ENCODE data around the gene NKD2. TPM values are rescaled to one million over a fixed set of nuclear protein-coding genes. Genes with fewer than 3 reads are reported as not detected.
A peak's percentile ranks its signal among the peaks of the same experiment; 100 is the strongest.

Gene NKD2
- total and polyA plus RNA-seq, 2 of the 4 experiments (the other 2 are of a cell fraction) = not detected

DNA sequence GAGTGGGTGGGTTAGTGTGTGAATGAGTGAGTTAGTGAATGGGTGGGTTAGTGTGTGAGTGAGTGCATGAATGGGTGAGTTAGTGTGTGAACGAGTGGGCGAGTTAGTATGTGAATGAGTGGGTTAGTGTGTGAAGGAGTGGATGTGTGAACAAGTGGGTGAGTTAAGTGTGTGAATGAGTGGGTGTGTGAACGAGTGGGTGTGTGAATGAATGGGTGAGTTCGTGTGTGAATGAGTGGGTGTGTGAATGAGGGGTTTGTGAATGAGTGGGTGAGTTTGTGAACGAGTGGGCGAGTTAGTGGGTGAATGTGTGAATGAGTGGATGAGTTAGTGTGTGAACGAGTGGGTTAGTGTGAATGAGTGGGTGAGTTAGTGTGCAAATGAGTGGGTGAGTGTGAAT, 34.0 kb downstream of the NKD2 start:
- in situ Hi-C loops (cut with MboI; ENCODE audit: low sequenced_read_pairs) = no loop called here
- Histone ChIP-seq H3K4me2 (ENCODE audit: low read depth, low read length) (no peak overlapping the region), H4K20me1 (ENCODE audit: insufficient read depth, low read length) (no peaks in the 10 kb centered on the region), H2BK20ac (ENCODE audit: low read depth, low read length) (no peak overlapping the region), H3K4me1 (ENCODE audit: control insufficient read depth, insufficient read depth, low read length) (no peaks in the 10 kb centered on the region), H2BK15ac (ENCODE audit: low read depth, low read length) (no peak overlapping the region), H3K36me3 (ENCODE audit: control insufficient read depth, insufficient read depth, low read length) (no peaks in the 10 kb centered on the region), H3K9me1 (ENCODE audit: insufficient read depth, low read length) (no peaks in the 10 kb centered on the region), H4K8ac (ENCODE audit: low read depth in 2 of 2, low read length in 2 of 2) (no peak overlapping the region), H3K9me3 (ENCODE audit: control insufficient read depth, insufficient read depth, low read length) (peaks cover 9% of the 10 kb centered on the region; the same call in 1 of the 2 replicates), H3K18ac (ENCODE audit: low read depth, low read length) (no peak overlapping the region), H3K9ac (ENCODE audit: low read depth, low read length) (no peak overlapping the region), H2BK5ac (ENCODE audit: low read depth, low read length, poor library complexity, severe bottlenecking) (peak overlapping the region; percentile 62), H2BK120ac (ENCODE audit: low read depth, low read length) (no peak overlapping the region), H3K27ac (ENCODE audit: insufficient read depth, low read length) (no peak overlapping the region), H2AK9ac (replicated peaks; ENCODE audit: low read depth, low read length, poor library complexity) (no peak overlapping the region), H3K4me3 (ENCODE audit: insufficient read depth, low read depth, low read length) (no peak overlapping the region), H3K56ac (ENCODE audit: extremely low read depth, insufficient read depth, low read length) (no peak overlapping the region), H3K79me1 (ENCODE audit: low read depth in 1 of 2, low read length in 2 of 2) (no peaks in the 10 kb centered on the region), H3K14ac (replicated peaks; ENCODE audit: low read depth, low read length) (no peak overlapping the region), H2AFZ (replicated peaks; ENCODE audit: low read length, poor library complexity) (no peak overlapping the region), H3K27me3 (ENCODE audit: control insufficient read depth, insufficient read depth, low read length) (no peaks in the 10 kb centered on the region), H4K91ac (ENCODE audit: insufficient read depth, low read depth, low read length) (no peak overlapping the region), H3K23ac (ENCODE audit: low read depth, low read length) (no peak overlapping the region), H2AK5ac (ENCODE audit: low read depth, low read length) (no peak overlapping the region), H4K5ac (ENCODE audit: low read depth, low read length) (no peak overlapping the region), H3K4ac (ENCODE audit: low read depth, low read length) (no peak overlapping the region)
- ChIA-PET CTCF (no interaction called here), POLR2A (ENCODE audit: unreplicated experiment) (no interaction called here)
- TF ChIP-seq, protein P1, sequence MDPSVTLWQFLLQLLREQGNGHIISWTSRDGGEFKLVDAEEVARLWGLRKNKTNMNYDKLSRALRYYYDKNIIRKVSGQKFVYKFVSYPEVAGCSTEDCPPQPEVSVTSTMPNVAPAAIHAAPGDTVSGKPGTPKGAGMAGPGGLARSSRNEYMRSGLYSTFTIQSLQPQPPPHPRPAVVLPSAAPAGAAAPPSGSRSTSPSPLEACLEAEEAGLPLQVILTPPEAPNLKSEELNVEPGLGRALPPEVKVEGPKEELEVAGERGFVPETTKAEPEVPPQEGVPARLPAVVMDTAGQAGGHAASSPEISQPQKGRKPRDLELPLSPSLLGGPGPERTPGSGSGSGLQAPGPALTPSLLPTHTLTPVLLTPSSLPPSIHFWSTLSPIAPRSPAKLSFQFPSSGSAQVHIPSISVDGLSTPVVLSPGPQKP (IDR thresholded peaks at IDR 0.05; ENCODE audit: borderline replicate concordance, low read depth, low read length) = no peak
- no peak for TF ChIP-seq NFE2L2 (IDR thresholded peaks at IDR 0.05; ENCODE audit: low read depth, low read length)
- TF ChIP-seq POLR2A (IDR thresholded peaks at IDR 0.05; ENCODE audit: low read depth, low read length) = no peak
- WGBS, 2 experiments (ENCODE audit: extremely low coverage in 2 of 2, insufficient read length in 1 of 2) = 84 to 100% methylated on average over 5 to 7 of the region's 7 CpGs
- dilution Hi-C loops (cut with HindIII; ENCODE audit: low sequenced_read_pairs, unreplicated experiment) = no loop called here
- intact Hi-C loops (cut with micrococcal nuclease) = no loop called here
- DNase-seq = no peak
- BruUV-seq (replicated peaks) = no TSS peak
- ATAC-seq (ENCODE audit: low read depth) = no peak

Data from IMR-90 (cell line).